IMR-90 (cell line): Measurements from ENCODE around the gene KCNMA1.

Source experiments
- BHLHE40 ChIP-seq: fragments of 150-350 bp; IDR thresholded peaks from 2 replicates; pipeline ENCODE4 v1.6.1; 2016; ENCODE audit warnings: mild to moderate bottlenecking, low read depth, low read length
- CEBPB ChIP-seq: IDR thresholded peaks from 2 replicates; pipeline ENCODE4 v1.6.1; 2012; ENCODE audit warnings: low read depth, low read length, improper control_type of control experiment
- POLR2A ChIP-seq: IDR thresholded peaks from 2 replicates; pipeline ENCODE4 v1.6.1; 2012; ENCODE audit warnings: mild to moderate bottlenecking, low read depth, low read length
- RAD21 ChIP-seq: IDR thresholded peaks from 2 replicates; pipeline ENCODE4 v1.6.1; 2012; ENCODE audit warnings: low read length, improper control_type of control experiment
- RFX5 ChIP-seq: IDR thresholded peaks from 2 replicates; pipeline ENCODE4 v1.8.0; 2012; ENCODE audit warnings: low read depth, mild to moderate bottlenecking, low read length, moderate library complexity
- SMC3 ChIP-seq: fragments of 150-350 bp; IDR thresholded peaks from 2 replicates; pipeline ENCODE4 v1.6.1; 2016; ENCODE audit warnings: low read depth, mild to moderate bottlenecking, antibody characterized with exemption, low read length, moderate library complexity
- TF ChIP-seq, protein P1 (sequence below): conservative IDR thresholded peaks from 2 replicates; pipeline ENCODE4 v1.5.1; 2012; ENCODE audit warnings: mild to moderate bottlenecking, low read depth, low read length, improper control_type of control experiment

- TF ChIP-seq, protein P1, sequence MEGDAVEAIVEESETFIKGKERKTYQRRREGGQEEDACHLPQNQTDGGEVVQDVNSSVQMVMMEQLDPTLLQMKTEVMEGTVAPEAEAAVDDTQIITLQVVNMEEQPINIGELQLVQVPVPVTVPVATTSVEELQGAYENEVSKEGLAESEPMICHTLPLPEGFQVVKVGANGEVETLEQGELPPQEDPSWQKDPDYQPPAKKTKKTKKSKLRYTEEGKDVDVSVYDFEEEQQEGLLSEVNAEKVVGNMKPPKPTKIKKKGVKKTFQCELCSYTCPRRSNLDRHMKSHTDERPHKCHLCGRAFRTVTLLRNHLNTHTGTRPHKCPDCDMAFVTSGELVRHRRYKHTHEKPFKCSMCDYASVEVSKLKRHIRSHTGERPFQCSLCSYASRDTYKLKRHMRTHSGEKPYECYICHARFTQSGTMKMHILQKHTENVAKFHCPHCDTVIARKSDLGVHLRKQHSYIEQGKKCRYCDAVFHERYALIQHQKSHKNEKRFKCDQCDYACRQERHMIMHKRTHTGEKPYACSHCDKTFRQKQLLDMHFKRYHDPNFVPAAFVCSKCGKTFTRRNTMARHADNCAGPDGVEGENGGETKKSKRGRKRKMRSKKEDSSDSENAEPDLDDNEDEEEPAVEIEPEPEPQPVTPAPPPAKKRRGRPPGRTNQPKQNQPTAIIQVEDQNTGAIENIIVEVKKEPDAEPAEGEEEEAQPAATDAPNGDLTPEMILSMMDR = no peak
- TF ChIP-seq SMC3 = no peak
- no peak for TF ChIP-seq POLR2A
- no peak for TF ChIP-seq RFX5
- TF ChIP-seq CEBPB = no peak
- no peak for TF ChIP-seq RAD21
- no peak for TF ChIP-seq BHLHE40
Measured at GRCh38 chr10:77649333-77650331, 12.0 kb upstream of the KCNMA1 start.
